IPS-20b (cell line): ENCODE measurements around the gene STX17.

ENCODE experiments used
- H3K27ac ChIP-seq: one replicate; pipeline ENCODE4 v1.5.1; 2013; ENCODE audit warnings: low read length
- H3K27me3 ChIP-seq: 2 replicates; pipeline ENCODE4 v1.6.1; 2013; ENCODE audit warnings: mild to moderate bottlenecking, low read length, inconsistent platforms; ENCODE audit not compliant: insufficient read depth
- H3K36me3 ChIP-seq: 2 replicates; pipeline ENCODE4 v1.6.1; 2013; ENCODE audit warnings: low read depth, mild to moderate bottlenecking, inconsistent platforms, low read length, moderate library complexity; ENCODE audit not compliant: insufficient read depth
- H3K4me1 ChIP-seq: 2 replicates; pipeline ENCODE4 v1.6.1; 2013; ENCODE audit warnings: mild to moderate bottlenecking, control low read depth, inconsistent platforms, low read length, moderate library complexity; ENCODE audit not compliant: insufficient read depth
- H3K4me3 ChIP-seq: 2 replicates; pipeline ENCODE4 v1.5.1; 2013; ENCODE audit warnings: mild to moderate bottlenecking, low read length, inconsistent platforms
- H3K9ac ChIP-seq: 2 replicates; pipeline ENCODE4 v1.6.1; 2013; ENCODE audit warnings: low read depth, mild to moderate bottlenecking, inconsistent platforms, low read length, moderate library complexity
- H3K9me3 ChIP-seq: 2 replicates; pipeline ENCODE4 v1.6.1; 2013; ENCODE audit warnings: mild to moderate bottlenecking, low read depth, low read length, inconsistent platforms; ENCODE audit not compliant: insufficient read depth

Gene STX17

GRCh38 chr9:99873943-99874584, 32.4 kb upstream of the STX17 start:
- Histone ChIP-seq H3K4me1 (no peaks in the 10 kb centered on the region), H3K36me3 (no peaks in the 10 kb centered on the region), H3K27ac (no peak overlapping the region), H3K27me3 (no peaks in the 10 kb centered on the region), H3K9me3 (no peaks in the 10 kb centered on the region), H3K4me3 (no peak overlapping the region), H3K9ac (no peak overlapping the region)

GRCh38 chr9:99876190-99876589, 30.3 kb upstream of the STX17 start:
- Histone ChIP-seq H3K9ac (no peak overlapping the region), H3K27me3 (no peaks in the 10 kb centered on the region), H3K9me3 (no peaks in the 10 kb centered on the region), H3K4me1 (no peaks in the 10 kb centered on the region), H3K27ac (no peak overlapping the region), H3K36me3 (no peaks in the 10 kb centered on the region), H3K4me3 (no peak overlapping the region)

- H3K4me1 ChIP-seq: no peaks in the 10 kb centered on the region
- no peak overlapping the region for H3K9ac ChIP-seq
- H3K4me3 ChIP-seq: no peak overlapping the region
- H3K27me3 ChIP-seq: no peaks in the 10 kb centered on the region
- no peak overlapping the region for H3K27ac ChIP-seq
- no peaks in the 10 kb centered on the region for H3K36me3 ChIP-seq
- H3K9me3 ChIP-seq: no peaks in the 10 kb centered on the region
Measured at GRCh38 chr9:99878651-99879050, 27.8 kb upstream of the STX17 start.

- Histone ChIP-seq H3K36me3 (no peaks in the 10 kb centered on the region), H3K9me3 (no peaks in the 10 kb centered on the region), H3K4me1 (no peaks in the 10 kb centered on the region), H3K9ac (no peak overlapping the region), H3K27me3 (no peaks in the 10 kb centered on the region), H3K4me3 (no peak overlapping the region), H3K27ac (no peak overlapping the region)
Measured at GRCh38 chr9:99881769-99882168, 24.7 kb upstream of the STX17 start.

GRCh38 chr9:99885747-99886146, 20.7 kb upstream of the STX17 start:
- Histone ChIP-seq H3K36me3 (no peaks in the 10 kb centered on the region), H3K27ac (no peak overlapping the region), H3K27me3 (no peaks in the 10 kb centered on the region), H3K9ac (no peak overlapping the region), H3K9me3 (no peaks in the 10 kb centered on the region), H3K4me1 (no peaks in the 10 kb centered on the region), H3K4me3 (no peak overlapping the region)

- Histone ChIP-seq H3K27me3 (no peaks in the 10 kb centered on the region), H3K9ac (no peak overlapping the region), H3K4me3 (no peak overlapping the region), H3K9me3 (no peaks in the 10 kb centered on the region), H3K27ac (no peak overlapping the region), H3K36me3 (no peaks in the 10 kb centered on the region), H3K4me1 (no peaks in the 10 kb centered on the region)
Measured at GRCh38 chr9:99889120-99889519, 17.3 kb upstream of the STX17 start.

DNA sequence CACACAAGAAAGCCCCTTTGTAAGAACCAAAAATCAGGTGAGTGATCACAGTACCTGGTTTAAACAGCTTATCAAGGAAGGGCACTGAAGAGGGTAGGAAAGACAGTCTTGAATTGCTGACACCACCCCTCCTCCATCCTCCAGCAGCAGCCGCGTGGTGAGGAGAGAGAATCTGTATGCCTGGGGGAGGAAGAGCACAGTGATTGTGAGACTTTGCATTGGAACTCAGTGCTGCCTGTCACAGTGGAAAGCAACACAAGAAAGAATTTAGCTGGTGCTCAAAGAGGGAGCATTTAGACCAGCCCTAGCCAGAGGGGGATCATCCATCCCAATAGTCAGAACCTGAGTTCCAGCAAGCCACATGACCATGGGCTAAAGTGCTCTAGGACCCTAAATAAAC, 11.6 kb upstream of the STX17 start:
- Histone ChIP-seq H3K9ac (no peak overlapping the region), H3K4me1 (0 out of 2 replicates have a peak, but pooled peaks cover 4% of the 10 kb centered on the region), H3K27ac (no peak overlapping the region), H3K9me3 (no peaks in the 10 kb centered on the region), H3K36me3 (no peaks in the 10 kb centered on the region), H3K4me3 (no peak overlapping the region), H3K27me3 (no peaks in the 10 kb centered on the region)

DNA sequence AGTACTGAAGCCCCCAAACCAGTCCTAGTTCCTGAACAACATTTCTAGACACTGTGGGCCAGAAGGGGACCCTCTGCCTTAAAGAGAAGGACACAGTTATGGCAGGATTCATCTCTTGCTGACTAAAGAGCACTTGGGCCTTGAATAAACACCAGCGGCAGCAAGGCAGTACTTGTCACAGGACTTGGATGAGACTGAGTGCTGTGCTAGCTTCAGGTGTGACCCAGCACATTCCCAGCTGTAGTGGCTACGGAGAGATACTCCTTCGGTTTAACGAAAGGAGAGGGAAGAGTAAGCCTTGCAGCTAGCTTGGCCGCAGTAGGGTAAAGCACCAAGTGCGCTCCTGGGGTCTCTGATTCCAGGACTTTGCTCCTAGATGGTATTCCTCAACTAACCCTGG, 10.9 kb upstream of the STX17 start:
- Histone ChIP-seq H3K9ac (no peak overlapping the region), H3K9me3 (no peaks in the 10 kb centered on the region), H3K36me3 (no peaks in the 10 kb centered on the region), H3K27ac (no peak overlapping the region), H3K4me1 (0 out of 2 replicates have a peak, but pooled peaks cover 4% of the 10 kb centered on the region), H3K27me3 (no peaks in the 10 kb centered on the region), H3K4me3 (no peak overlapping the region)

DNA sequence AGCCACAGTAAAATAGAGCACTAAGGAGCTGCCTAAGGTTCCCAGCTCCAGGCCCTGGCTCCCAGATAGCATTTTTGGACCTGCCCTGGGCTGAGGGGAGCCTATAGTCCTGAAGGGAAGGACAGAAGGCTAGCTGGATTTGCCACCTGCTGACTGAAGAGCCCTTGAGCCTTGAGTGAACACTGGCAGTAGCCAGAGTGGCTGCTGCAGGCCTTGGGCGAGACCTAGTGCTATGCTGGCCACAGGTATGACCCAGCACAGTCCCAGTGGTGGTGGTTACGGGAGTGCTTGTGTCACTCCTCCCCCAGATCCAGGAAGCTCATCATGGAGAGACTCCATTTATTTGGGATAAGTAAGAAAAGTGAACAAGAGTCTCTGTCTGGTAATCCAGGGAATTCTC, 10.3 kb upstream of the STX17 start:
- H3K9me3 ChIP-seq: no peaks in the 10 kb centered on the region
- H3K27ac ChIP-seq: no peak overlapping the region
- H3K9ac ChIP-seq: no peak overlapping the region
- no peaks in the 10 kb centered on the region for H3K36me3 ChIP-seq
- no peaks in the 10 kb centered on the region for H3K27me3 ChIP-seq
- H3K4me3 ChIP-seq: no peak overlapping the region
- 0 out of 2 replicates have a peak, but pooled peaks cover 4% of the 10 kb centered on the region for H3K4me1 ChIP-seq

- H3K9ac ChIP-seq: no peak overlapping the region
- H3K4me3 ChIP-seq: no peak overlapping the region
- H3K4me1 ChIP-seq: peaks cover 6% of the 10 kb centered on the region; the same call in 1 of the 2 replicates
- no peaks in the 10 kb centered on the region for H3K36me3 ChIP-seq
- no peaks in the 10 kb centered on the region; the same call in 1 of the 2 replicates for H3K27me3 ChIP-seq
- no peak overlapping the region for H3K27ac ChIP-seq
- H3K9me3 ChIP-seq: no peaks in the 10 kb centered on the region
Measured at GRCh38 chr9:99903393-99903792, 3.1 kb upstream of the STX17 start.

GRCh38 chr9:99905833-99906402, 536 bp upstream of the STX17 start:
- H3K36me3 ChIP-seq: no peaks in the 10 kb centered on the region
- peaks cover 6% of the 10 kb centered on the region; the same call in 1 of the 2 replicates for H3K4me1 ChIP-seq
- no peaks in the 10 kb centered on the region for H3K9me3 ChIP-seq
- no peaks in the 10 kb centered on the region; the same call in 1 of the 2 replicates for H3K27me3 ChIP-seq
- H3K27ac ChIP-seq: no peak overlapping the region
- H3K9ac ChIP-seq: peak overlapping the region; percentile 65; the same call in 1 of the 2 replicates
- H3K4me3 ChIP-seq: peak overlapping the region; percentile 77

GRCh38 chr9:99907208-99907532, 716 bp downstream of the STX17 start:
- H3K9ac ChIP-seq: peak overlapping the region; percentile 84; the same call in 1 of the 2 replicates
- peak overlapping the region; percentile 88 for H3K4me3 ChIP-seq
- H3K27ac ChIP-seq: no peak overlapping the region
- H3K36me3 ChIP-seq: no peaks in the 10 kb centered on the region
- no peaks in the 10 kb centered on the region for H3K9me3 ChIP-seq
- H3K4me1 ChIP-seq: peaks cover 6% of the 10 kb centered on the region; the same call in 1 of the 2 replicates
- no peaks in the 10 kb centered on the region; the same call in 1 of the 2 replicates for H3K27me3 ChIP-seq
